ENCODE results near the gene CMKLR1.

- no peak for TF ChIP-seq POLR2A (IDR thresholded peaks at IDR 0.05; ENCODE audit: low read depth, low read length)
- no peak for TF ChIP-seq CTCF (IDR thresholded peaks at IDR 0.05; ENCODE audit: extremely low read depth in 1 of 2, insufficient read depth in 1 of 2, low read depth in 1 of 2, low read length in 2 of 2)
- no peak for TF ChIP-seq MYC (IDR thresholded peaks at IDR 0.05; ENCODE audit: low read depth, low read length)
- no peak for TF ChIP-seq POLR2AphosphoS5 (IDR thresholded peaks at IDR 0.05; ENCODE audit: insufficient read depth, low read depth, low read length)
- no peak for TF ChIP-seq EZH2 (IDR thresholded peaks at IDR 0.05; ENCODE audit: borderline replicate concordance, low read depth, low read length, severe bottlenecking)
Measured at GRCh38 chr12:108349278-108349688, 10.2 kb upstream of the CMKLR1 start.
